ENCODE results near the gene PAX3. TPM values are rescaled to one million over a fixed set of nuclear protein-coding genes. Genes with fewer than 3 reads are reported as not detected.

The PAX3 gene
- total and polyA plus RNA-seq, 4 donors: not detected

GRCh38 chr2:222205136-222205535, 93.7 kb downstream of the PAX3 start:
- Histone ChIP-seq H3K36me3 (ENCODE audit: control insufficient read depth in 4 of 4, insufficient read depth in 4 of 4, low read length in 4 of 4) (no peaks in the 10 kb centered on the region), H3K4me3 (no peak overlapping the region), H3K4me1 (ENCODE audit: control insufficient read depth in 5 of 5, insufficient read depth in 5 of 5, low read length in 5 of 5) (no peaks in the 10 kb centered on the region), H3K9ac (ENCODE audit: insufficient read depth in 1 of 2, low read length in 2 of 2) (no peak overlapping the region), H3K27ac (ENCODE audit: low read depth in 1 of 2, low read length in 1 of 2) (no peak overlapping the region), H3K27me3 (ENCODE audit: control insufficient read depth in 3 of 3, insufficient read depth in 3 of 3, low read length in 2 of 3) (peaks cover 2 to 22% (median 9%) of the 10 kb centered on the region in 3 donors), H3K9me3 (ENCODE audit: control insufficient read depth in 4 of 4, insufficient read depth in 3 of 4, low read length in 3 of 4) (no peaks in the 10 kb centered on the region)
- no peak for TF ChIP-seq CTCF (IDR thresholded peaks at IDR 0.05; ENCODE audit: control extremely low read depth, extremely low read depth)
- 58 to 67% methylated on average over 1 of the region's 1 CpG for WGBS, 2 donors
- ATAC-seq (ENCODE audit: insufficient read depth, low FRiP score): no peak
- DNase-seq: no peak

- Histone ChIP-seq H3K9ac (ENCODE audit: insufficient read depth in 1 of 2, low read length in 2 of 2) (no peak overlapping the region), H3K4me3 (no peak overlapping the region), H3K36me3 (ENCODE audit: control insufficient read depth in 4 of 4, insufficient read depth in 4 of 4, low read length in 4 of 4) (no peaks in the 10 kb centered on the region), H3K27ac (ENCODE audit: low read depth in 1 of 2, low read length in 1 of 2) (no peak overlapping the region), H3K4me1 (ENCODE audit: control insufficient read depth in 5 of 5, insufficient read depth in 5 of 5, low read length in 5 of 5) (no peaks in the 10 kb centered on the region), H3K27me3 (ENCODE audit: control insufficient read depth in 3 of 3, insufficient read depth in 3 of 3, low read length in 2 of 3) (peaks cover 2 to 28% (median 9%) of the 10 kb centered on the region in 3 donors), H3K9me3 (ENCODE audit: control insufficient read depth in 4 of 4, insufficient read depth in 3 of 4, low read length in 3 of 4) (no peaks in the 10 kb centered on the region)
- TF ChIP-seq CTCF (IDR thresholded peaks at IDR 0.05; ENCODE audit: control extremely low read depth, extremely low read depth): no peak
- 32 to 45% methylated on average over 4 of the region's 4 CpGs for WGBS, 2 donors
- ATAC-seq (ENCODE audit: insufficient read depth, low FRiP score) (no peak), DNase-seq (no peak)
These were observed 95.8 kb downstream of the PAX3 start for GRCh38 chr2:222203041-222203440.

GRCh38 chr2:222196159-222196558, 102.6 kb downstream of the PAX3 start:
- Histone ChIP-seq H3K27ac (ENCODE audit: low read depth in 1 of 2, low read length in 1 of 2) (no peak overlapping the region), H3K4me1 (ENCODE audit: control insufficient read depth in 5 of 5, insufficient read depth in 5 of 5, low read length in 5 of 5) (no peaks in the 10 kb centered on the region), H3K36me3 (ENCODE audit: control insufficient read depth in 4 of 4, insufficient read depth in 4 of 4, low read length in 4 of 4) (no peaks in the 10 kb centered on the region), H3K27me3 (ENCODE audit: control insufficient read depth in 3 of 3, insufficient read depth in 3 of 3, low read length in 2 of 3) (peaks cover 0 to 11% (median 2%) of the 10 kb centered on the region in 3 donors), H3K9ac (ENCODE audit: insufficient read depth in 1 of 2, low read length in 2 of 2) (no peak overlapping the region), H3K4me3 (no peak overlapping the region), H3K9me3 (ENCODE audit: control insufficient read depth in 4 of 4, insufficient read depth in 3 of 4, low read length in 3 of 4) (no peaks in the 10 kb centered on the region)
- DNase-seq (peak in 1 of 3 donors; percentile 29), ATAC-seq (ENCODE audit: insufficient read depth, low FRiP score) (no peak)
- WGBS, 2 donors: 78 to 81% methylated on average over 7 of the region's 7 CpGs
- no peak for TF ChIP-seq CTCF (IDR thresholded peaks at IDR 0.05; ENCODE audit: control extremely low read depth, extremely low read depth)

GRCh38 chr2:222194669-222195068, 104.1 kb downstream of the PAX3 start:
- Histone ChIP-seq H3K27ac (ENCODE audit: low read depth in 1 of 2, low read length in 1 of 2) (no peak overlapping the region), H3K36me3 (ENCODE audit: control insufficient read depth in 4 of 4, insufficient read depth in 4 of 4, low read length in 4 of 4) (no peaks in the 10 kb centered on the region), H3K4me1 (ENCODE audit: control insufficient read depth in 5 of 5, insufficient read depth in 5 of 5, low read length in 5 of 5) (no peaks in the 10 kb centered on the region), H3K9ac (ENCODE audit: insufficient read depth in 1 of 2, low read length in 2 of 2) (no peak overlapping the region), H3K4me3 (no peak overlapping the region), H3K27me3 (ENCODE audit: control insufficient read depth in 3 of 3, insufficient read depth in 3 of 3, low read length in 2 of 3) (peaks cover 0 to 3% (median 0%) of the 10 kb centered on the region in 3 donors), H3K9me3 (ENCODE audit: control insufficient read depth in 4 of 4, insufficient read depth in 3 of 4, low read length in 3 of 4) (no peaks in the 10 kb centered on the region)
- ATAC-seq (ENCODE audit: insufficient read depth, low FRiP score) (no peak), DNase-seq (no peak)
- TF ChIP-seq CTCF (IDR thresholded peaks at IDR 0.05; ENCODE audit: control extremely low read depth, extremely low read depth): no peak
- 75 to 79% methylated on average over 5 of the region's 5 CpGs for WGBS, 2 donors
